ENCODE measurements around the gene BBS9. TPM values are rescaled to one million over a fixed set of nuclear protein-coding genes. Genes with fewer than 3 reads are reported as not detected.

BBS9 gene
- total RNA-seq, 4 donors from 2014 or later = 22.0 to 72.5 (median 35.9) TPM

DNA sequence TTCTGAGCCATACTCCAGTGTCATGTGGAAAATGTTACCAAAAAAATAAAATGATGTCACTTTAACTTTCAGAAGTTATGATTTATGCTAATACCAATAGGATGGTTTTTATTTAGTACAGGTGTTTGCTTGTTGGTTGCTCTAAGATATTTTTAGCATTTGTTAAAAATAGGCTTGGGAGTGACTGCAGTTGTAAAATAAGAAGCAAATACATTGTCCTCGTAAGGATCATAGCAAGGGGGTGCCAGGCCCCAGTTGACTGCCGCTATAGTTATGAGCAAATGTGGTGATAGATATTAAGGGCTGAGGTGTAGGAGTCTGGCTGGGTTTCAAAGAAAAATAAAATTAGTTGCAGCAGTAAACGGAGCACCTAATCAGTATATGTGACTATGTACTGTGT, 421.6 kb downstream of the BBS9 start:
- Histone ChIP-seq H3K27me3 (no peaks in the 10 kb centered on the region), H3K27ac (no peak overlapping the region), H3K36me3 (no peaks in the 10 kb centered on the region), H3K4me1 (no peaks in the 10 kb centered on the region), H3K9me3 (no peaks in the 10 kb centered on the region), H3K4me3 (no peak overlapping the region)
- DNase-seq (ENCODE audit: low spot score in 2 of 2) = no peak
- whole genome bisulfite sequencing, 2 donors = 78 to 92% methylated on average over 3 of the region's 3 CpGs
- TF ChIP-seq EP300 (IDR thresholded peaks at IDR 0.05) = no peak
- TF ChIP-seq, protein P1, sequence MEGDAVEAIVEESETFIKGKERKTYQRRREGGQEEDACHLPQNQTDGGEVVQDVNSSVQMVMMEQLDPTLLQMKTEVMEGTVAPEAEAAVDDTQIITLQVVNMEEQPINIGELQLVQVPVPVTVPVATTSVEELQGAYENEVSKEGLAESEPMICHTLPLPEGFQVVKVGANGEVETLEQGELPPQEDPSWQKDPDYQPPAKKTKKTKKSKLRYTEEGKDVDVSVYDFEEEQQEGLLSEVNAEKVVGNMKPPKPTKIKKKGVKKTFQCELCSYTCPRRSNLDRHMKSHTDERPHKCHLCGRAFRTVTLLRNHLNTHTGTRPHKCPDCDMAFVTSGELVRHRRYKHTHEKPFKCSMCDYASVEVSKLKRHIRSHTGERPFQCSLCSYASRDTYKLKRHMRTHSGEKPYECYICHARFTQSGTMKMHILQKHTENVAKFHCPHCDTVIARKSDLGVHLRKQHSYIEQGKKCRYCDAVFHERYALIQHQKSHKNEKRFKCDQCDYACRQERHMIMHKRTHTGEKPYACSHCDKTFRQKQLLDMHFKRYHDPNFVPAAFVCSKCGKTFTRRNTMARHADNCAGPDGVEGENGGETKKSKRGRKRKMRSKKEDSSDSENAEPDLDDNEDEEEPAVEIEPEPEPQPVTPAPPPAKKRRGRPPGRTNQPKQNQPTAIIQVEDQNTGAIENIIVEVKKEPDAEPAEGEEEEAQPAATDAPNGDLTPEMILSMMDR (IDR thresholded peaks at IDR 0.05) = no peak
- TF ChIP-seq POLR2A (IDR thresholded peaks at IDR 0.05) = no peak

DNA sequence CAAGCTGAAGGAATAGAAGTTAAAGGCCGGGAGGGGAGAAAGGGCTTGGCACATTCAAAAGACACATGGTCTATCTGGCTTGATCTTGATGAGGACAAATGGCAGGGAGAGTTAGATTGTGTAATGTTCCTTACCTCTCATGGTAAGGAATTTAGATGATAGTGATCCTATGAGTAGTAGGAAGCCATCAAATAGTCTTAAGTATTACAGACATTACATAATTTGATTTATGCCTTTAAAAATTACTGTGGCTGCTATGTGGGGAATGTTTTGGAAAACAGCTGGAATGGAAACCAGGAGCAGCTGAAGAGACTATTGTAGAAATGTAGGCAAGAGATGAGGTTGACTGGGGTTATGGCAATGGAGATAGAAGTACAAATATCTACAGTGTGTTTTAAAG, 424.7 kb downstream of the BBS9 start:
- Histone ChIP-seq H3K36me3 (no peaks in the 10 kb centered on the region), H3K4me3 (no peak overlapping the region), H3K27ac (no peak overlapping the region), H3K9me3 (no peaks in the 10 kb centered on the region), H3K27me3 (no peaks in the 10 kb centered on the region), H3K4me1 (no peaks in the 10 kb centered on the region)
- WGBS, 2 donors = 40 to 69% methylated on average over 1 of the region's 1 CpG
- no peak for DNase-seq (ENCODE audit: low spot score in 2 of 2)
- TF ChIP-seq, protein P1 (IDR thresholded peaks at IDR 0.05) = no peak
- TF ChIP-seq POLR2A (IDR thresholded peaks at IDR 0.05) = no peak
- TF ChIP-seq EP300 (IDR thresholded peaks at IDR 0.05) = no peak

- WGBS, 2 donors = 42 to 56% methylated on average over 4 of the region's 4 CpGs
- Histone ChIP-seq H3K4me3 (no peak overlapping the region), H3K4me1 (no peaks in the 10 kb centered on the region), H3K9me3 (no peaks in the 10 kb centered on the region), H3K27me3 (no peaks in the 10 kb centered on the region), H3K36me3 (no peaks in the 10 kb centered on the region), H3K27ac (no peak overlapping the region)
- DNase-seq (ENCODE audit: low spot score in 2 of 2) = no peak
- TF ChIP-seq, protein P1 (IDR thresholded peaks at IDR 0.05) = no peak
- TF ChIP-seq EP300 (IDR thresholded peaks at IDR 0.05) (no peak), POLR2A (IDR thresholded peaks at IDR 0.05) (no peak)
These were observed 425.2 kb downstream of the BBS9 start for GRCh38 chr7:33554576-33554975.

GRCh38 chr7:33556472-33556871, 427.1 kb downstream of the BBS9 start:
- TF ChIP-seq EP300 (IDR thresholded peaks at IDR 0.05) = no peak
- TF ChIP-seq POLR2A (IDR thresholded peaks at IDR 0.05) = no peak
- TF ChIP-seq, protein P1 (IDR thresholded peaks at IDR 0.05) = no peak
- no peaks in the 10 kb centered on the region for H3K4me1 ChIP-seq

GRCh38 chr7:33558549-33559323, 429.4 kb downstream of the BBS9 start:
- DNase-seq (ENCODE audit: low spot score in 2 of 2) = no peak
- 91 to 94% methylated on average over 6 of the region's 6 CpGs for WGBS, 2 donors

More at GRCh38 chr7:33556472-33556871, 427.1 kb downstream of the BBS9 start:
- Histone ChIP-seq H3K4me3 (no peak overlapping the region), H3K27me3 (no peaks in the 10 kb centered on the region), H3K9me3 (no peaks in the 10 kb centered on the region), H3K36me3 (no peaks in the 10 kb centered on the region), H3K27ac (no peak overlapping the region)
- no peak for DNase-seq (ENCODE audit: low spot score in 2 of 2)

More at GRCh38 chr7:33558549-33559323, 429.4 kb downstream of the BBS9 start:
- no peaks in the 10 kb centered on the region for H3K27me3 ChIP-seq
- H3K9me3 ChIP-seq = no peaks in the 10 kb centered on the region
- no peaks in the 10 kb centered on the region for H3K36me3 ChIP-seq
- no peak overlapping the region for H3K27ac ChIP-seq
- no peak for TF ChIP-seq POLR2A (IDR thresholded peaks at IDR 0.05)
- TF ChIP-seq EP300 (IDR thresholded peaks at IDR 0.05) = no peak
- TF ChIP-seq, protein P1 (IDR thresholded peaks at IDR 0.05) = no peak
- no peak overlapping the region for H3K4me3 ChIP-seq
- no peaks in the 10 kb centered on the region for H3K4me1 ChIP-seq

Measured in tibial nerve (tissue), 4 donors.